BE2C (cell line): ENCODE measurements around the gene LEMD2.

ENCODE experiments used
- DNase-seq: peaks from one replicate; pipeline ENCODE4 v3.0.0-alpha.2; 2020
- H3K27me3 ChIP-seq: fragments of 250-450 bp; sonication (Bioruptor Pico); 2 replicates; pipeline ENCODE4 v1.5.1; 2020; ENCODE audit warnings: mild to moderate bottlenecking
- H3K36me3 ChIP-seq: fragments of 250-450 bp; sonication (Bioruptor Pico); 2 replicates; pipeline ENCODE4 v1.5.1; 2020; ENCODE audit warnings: mild to moderate bottlenecking
- H3K4me1 ChIP-seq: fragments of 250-450 bp; sonication (Bioruptor Pico); 2 replicates; pipeline ENCODE4 v1.5.1; 2020
- H3K4me3 ChIP-seq: 2 replicates; pipeline ENCODE4 v1.5.1; 2011; ENCODE audit warnings: low read depth, low read length
- H3K9me3 ChIP-seq: fragments of 250-450 bp; sonication (Bioruptor Pico); 2 replicates; pipeline ENCODE4 v1.5.1; 2020
- TF ChIP-seq, protein P1 (sequence below): IDR thresholded peaks from 2 replicates; pipeline ENCODE4 v1.5.1; 2012; ENCODE audit warnings: mild to moderate bottlenecking, low read depth, low read length

Gene LEMD2

DNA sequence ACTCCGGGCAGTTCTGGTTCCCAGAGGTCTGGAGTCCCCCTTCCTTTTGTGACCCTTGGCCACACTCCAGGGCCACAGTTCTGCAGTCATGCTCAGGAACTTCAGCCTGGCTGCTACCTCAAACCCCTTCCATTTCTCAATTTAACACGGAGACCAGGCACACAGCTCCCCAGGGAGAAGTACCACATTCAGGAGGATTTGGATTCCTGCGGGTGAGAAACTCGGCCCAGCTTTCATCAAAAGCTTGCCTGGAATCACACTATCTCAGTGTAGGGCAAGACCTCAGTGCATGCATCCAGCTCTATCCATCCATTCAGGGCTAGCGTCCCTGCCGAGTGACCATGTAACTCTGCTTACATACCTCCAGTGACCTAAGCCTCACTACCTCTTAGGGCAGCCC lies 25.4 kb downstream of the LEMD2 start:
- TF ChIP-seq, protein P1, sequence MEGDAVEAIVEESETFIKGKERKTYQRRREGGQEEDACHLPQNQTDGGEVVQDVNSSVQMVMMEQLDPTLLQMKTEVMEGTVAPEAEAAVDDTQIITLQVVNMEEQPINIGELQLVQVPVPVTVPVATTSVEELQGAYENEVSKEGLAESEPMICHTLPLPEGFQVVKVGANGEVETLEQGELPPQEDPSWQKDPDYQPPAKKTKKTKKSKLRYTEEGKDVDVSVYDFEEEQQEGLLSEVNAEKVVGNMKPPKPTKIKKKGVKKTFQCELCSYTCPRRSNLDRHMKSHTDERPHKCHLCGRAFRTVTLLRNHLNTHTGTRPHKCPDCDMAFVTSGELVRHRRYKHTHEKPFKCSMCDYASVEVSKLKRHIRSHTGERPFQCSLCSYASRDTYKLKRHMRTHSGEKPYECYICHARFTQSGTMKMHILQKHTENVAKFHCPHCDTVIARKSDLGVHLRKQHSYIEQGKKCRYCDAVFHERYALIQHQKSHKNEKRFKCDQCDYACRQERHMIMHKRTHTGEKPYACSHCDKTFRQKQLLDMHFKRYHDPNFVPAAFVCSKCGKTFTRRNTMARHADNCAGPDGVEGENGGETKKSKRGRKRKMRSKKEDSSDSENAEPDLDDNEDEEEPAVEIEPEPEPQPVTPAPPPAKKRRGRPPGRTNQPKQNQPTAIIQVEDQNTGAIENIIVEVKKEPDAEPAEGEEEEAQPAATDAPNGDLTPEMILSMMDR, result no peak
- Histone ChIP-seq H3K4me3 (no peak overlapping the region), H3K4me1 (no peaks in the 10 kb centered on the region; the same call in 1 of the 2 replicates)

DNA sequence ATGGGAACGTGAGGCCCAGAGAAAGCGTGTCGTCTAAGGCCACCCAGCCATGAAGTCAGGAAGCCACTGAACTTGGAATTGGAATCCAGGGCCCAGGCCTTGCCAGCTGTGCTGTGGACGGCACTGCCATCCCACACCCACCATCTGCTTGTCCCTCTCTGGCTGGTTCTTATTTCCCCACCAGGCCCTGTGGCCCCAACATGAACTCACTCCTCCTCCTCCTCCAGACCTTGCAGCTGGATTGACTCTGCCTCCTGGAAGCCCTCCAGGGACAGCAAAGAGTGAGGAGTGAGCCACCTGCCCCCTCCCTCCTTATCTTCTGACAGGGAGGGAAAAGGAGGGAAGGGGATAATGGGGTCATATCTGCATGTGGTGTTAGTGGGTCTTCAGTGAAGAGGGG lies 26.2 kb downstream of the LEMD2 start:
- TF ChIP-seq, protein P1, result no peak
- Histone ChIP-seq H3K4me1 (no peaks in the 10 kb centered on the region; the same call in 1 of the 2 replicates), H3K4me3 (no peak overlapping the region), H3K27me3 (no peaks in the 10 kb centered on the region), H3K9me3 (no peaks in the 10 kb centered on the region), H3K36me3 (no peaks in the 10 kb centered on the region)
- no peak for DNase-seq

More for the DNA sequence above, 25.4 kb downstream of the LEMD2 start:
- Histone ChIP-seq H3K36me3 (no peaks in the 10 kb centered on the region), H3K9me3 (no peaks in the 10 kb centered on the region), H3K27me3 (no peaks in the 10 kb centered on the region)
- DNase-seq, result no peak

DNA sequence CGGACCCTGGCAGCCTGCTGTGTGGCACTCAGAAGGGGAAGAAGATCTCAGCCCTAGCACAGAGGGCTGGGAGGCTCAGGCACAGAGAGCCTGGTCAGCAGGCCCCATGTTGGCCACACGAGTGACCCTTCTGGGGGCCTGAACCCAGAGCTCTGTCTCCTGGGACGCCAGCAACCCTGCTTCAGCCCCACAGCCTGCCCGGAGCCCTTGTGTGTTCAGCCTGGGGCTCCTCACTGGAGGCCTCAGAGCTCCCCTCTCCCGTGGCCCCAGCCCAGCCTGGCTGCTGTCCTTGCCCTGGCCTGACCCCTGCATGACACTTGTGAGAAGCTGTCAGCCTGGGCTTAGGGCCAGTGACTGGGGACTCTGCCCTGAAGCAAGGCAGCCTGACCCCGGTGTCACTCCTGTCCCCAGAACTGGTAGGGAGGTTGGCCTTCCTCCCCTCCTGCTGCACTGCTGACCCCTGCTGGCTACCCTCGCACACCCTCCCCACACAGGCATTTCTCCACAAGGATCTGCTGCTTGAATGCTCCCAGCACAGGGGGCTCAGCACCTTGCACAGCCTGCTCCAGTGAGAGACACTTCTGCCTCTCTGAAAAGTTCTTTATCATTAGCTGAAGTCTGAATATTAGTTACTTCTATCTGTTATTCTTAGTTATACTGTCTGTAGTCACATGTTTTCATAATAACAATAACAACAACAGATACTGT lies 26.9 kb downstream of the LEMD2 start:
- H3K4me3 ChIP-seq, result no peak overlapping the region
- H3K36me3 ChIP-seq, result no peaks in the 10 kb centered on the region
- TF ChIP-seq, protein P1, result peak; percentile 76
- H3K27me3 ChIP-seq, result no peaks in the 10 kb centered on the region
- DNase-seq, result peak; percentile 74
- no peaks in the 10 kb centered on the region; the same call in 1 of the 2 replicates for H3K4me1 ChIP-seq
- no peaks in the 10 kb centered on the region for H3K9me3 ChIP-seq

DNA sequence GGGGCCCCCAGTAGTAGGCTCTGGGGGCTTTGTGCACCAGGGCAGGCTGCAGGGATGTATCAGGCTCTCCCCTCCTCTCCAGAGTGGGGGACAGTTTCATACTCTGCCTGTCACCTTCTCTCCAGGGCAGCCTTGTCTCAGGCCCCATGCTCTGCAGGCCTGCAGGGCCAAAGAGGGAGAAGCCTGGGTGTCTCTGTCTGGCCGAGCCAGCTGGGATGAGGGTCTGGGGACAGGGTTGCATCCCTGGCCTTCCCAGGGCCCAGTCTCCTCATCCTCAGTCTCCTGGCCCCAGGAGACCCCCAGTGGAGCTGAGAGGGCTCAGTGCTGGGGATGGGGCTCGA lies 27.4 kb downstream of the LEMD2 start:
- H3K36me3 ChIP-seq, result no peaks in the 10 kb centered on the region
- no peak overlapping the region for H3K4me3 ChIP-seq
- no peaks in the 10 kb centered on the region; the same call in 1 of the 2 replicates for H3K4me1 ChIP-seq
- TF ChIP-seq, protein P1, result no peak
- DNase-seq, result no peak
- no peaks in the 10 kb centered on the region for H3K27me3 ChIP-seq
- H3K9me3 ChIP-seq, result no peaks in the 10 kb centered on the region

DNA sequence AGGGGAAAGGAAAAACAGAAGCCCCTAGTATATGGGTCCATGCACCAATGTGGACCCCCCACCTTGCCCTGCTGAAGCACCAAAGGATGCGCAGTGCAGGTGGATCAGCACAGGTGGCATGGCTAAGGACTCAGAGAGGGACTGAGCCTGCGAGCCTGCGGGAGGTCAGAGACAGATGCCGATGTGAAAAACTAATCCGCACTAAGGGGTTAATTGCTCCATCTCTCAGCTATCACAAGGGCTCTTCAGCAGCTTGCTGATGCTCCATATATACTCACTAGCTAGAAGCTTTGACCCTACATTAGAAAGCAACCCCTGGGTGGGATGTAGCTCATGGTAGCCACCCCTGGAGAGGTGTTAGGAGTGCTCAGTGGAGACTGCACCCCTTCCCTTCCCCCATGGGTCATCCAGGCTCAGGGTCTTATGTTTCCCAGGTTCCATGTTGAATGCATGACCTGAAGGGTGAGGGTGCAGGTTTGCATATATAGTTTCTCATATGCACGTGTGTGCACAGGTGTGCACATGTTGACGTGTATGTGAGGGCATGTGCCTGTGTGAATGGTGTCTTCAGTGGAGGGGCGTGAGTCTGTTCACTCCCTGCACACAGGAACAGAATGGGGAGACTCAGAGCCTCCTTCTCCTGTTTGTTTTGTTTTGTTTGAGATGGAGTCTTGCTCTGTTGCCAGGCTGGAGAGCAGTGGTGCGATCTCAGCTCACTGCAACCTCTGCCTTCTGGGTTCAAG lies 28.9 kb downstream of the LEMD2 start:
- TF ChIP-seq, protein P1, result no peak
- Histone ChIP-seq H3K4me1 (peaks cover 6% of the 10 kb centered on the region), H3K36me3 (no peaks in the 10 kb centered on the region), H3K9me3 (no peaks in the 10 kb centered on the region), H3K4me3 (no peak overlapping the region), H3K27me3 (no peaks in the 10 kb centered on the region)
- no peak for DNase-seq

DNA sequence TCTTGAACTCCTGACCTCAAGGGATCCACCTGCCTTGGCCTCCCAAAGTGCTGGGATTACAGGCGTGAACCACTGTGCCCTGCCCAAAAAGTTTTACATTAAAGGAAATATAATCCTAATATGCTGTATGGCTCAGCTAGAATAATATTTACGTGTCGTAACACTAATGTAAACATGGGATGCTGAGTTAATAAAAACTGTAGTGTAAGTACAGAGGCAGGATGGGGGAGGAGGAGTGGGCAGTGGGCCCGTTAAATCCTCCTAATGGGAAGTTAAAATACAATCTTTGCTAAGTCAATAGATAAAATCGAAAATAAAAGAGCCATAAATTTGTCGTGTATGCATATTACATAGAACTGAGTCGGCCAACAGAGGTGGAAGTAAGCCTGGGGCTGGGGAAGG lies 30.1 kb downstream of the LEMD2 start:
- Histone ChIP-seq H3K4me1 (peaks cover 7% of the 10 kb centered on the region), H3K27me3 (no peaks in the 10 kb centered on the region), H3K9me3 (no peaks in the 10 kb centered on the region), H3K4me3 (no peak overlapping the region), H3K36me3 (no peaks in the 10 kb centered on the region)
- no peak for DNase-seq
- TF ChIP-seq, protein P1, result no peak
